Measurements from ENCODE around the gene IL1RN.

IL1RN gene

GRCh38 chr2:113157118-113157896 lies 29.9 kb downstream of the IL1RN start:
- peak in 1 of 4 experiments; percentile 57 for DNase-seq

GRCh38 chr2:113157897-113158753 lies 30.7 kb downstream of the IL1RN start:
- DNase-seq, result no peak

- DNase-seq, result no peak
Measured at GRCh38 chr2:113158884-113159553, 31.6 kb downstream of the IL1RN start.

- no peak for DNase-seq
Measured at GRCh38 chr2:113160248-113160647, 32.9 kb downstream of the IL1RN start.

GRCh38 chr2:113160962-113161361 lies 33.6 kb downstream of the IL1RN start:
- DNase-seq, result no peak

GRCh38 chr2:113162173-113162572 lies 34.8 kb downstream of the IL1RN start:
- no peak for DNase-seq

- no peak for DNase-seq
Measured at GRCh38 chr2:113162869-113163268, 35.5 kb downstream of the IL1RN start.

GRCh38 chr2:113164215-113164929 lies 37.0 kb downstream of the IL1RN start:
- DNase-seq, result no peak

GRCh38 chr2:113164930-113165585 lies 37.7 kb downstream of the IL1RN start:
- no peak for DNase-seq

- DNase-seq, result no peak
Measured at GRCh38 chr2:113166187-113166645, 38.8 kb downstream of the IL1RN start.

GRCh38 chr2:113167115-113167932 lies 39.9 kb downstream of the IL1RN start:
- DNase-seq, result peak in 1 of 4 experiments; percentile 19

GRCh38 chr2:113167962-113168340 lies 40.6 kb downstream of the IL1RN start:
- no peak for DNase-seq

- peak in 1 of 4 experiments; percentile 13 for DNase-seq
Measured at GRCh38 chr2:113169002-113169530, 41.7 kb downstream of the IL1RN start.

- no peak for DNase-seq
Measured at GRCh38 chr2:113169586-113169985, 42.2 kb downstream of the IL1RN start.

- DNase-seq, result no peak
Measured at GRCh38 chr2:113171334-113172075, 44.1 kb downstream of the IL1RN start.

GRCh38 chr2:113172721-113173541 lies 45.5 kb downstream of the IL1RN start:
- no peak for DNase-seq

GRCh38 chr2:113173542-113174375 lies 46.4 kb downstream of the IL1RN start, which contains the start of gene PSD4:
PSD4 (plus strand) TSS chr2:113173971; CDS start chr2:113182457, 8,486 bp downstream.
- DNase-seq, result peak in 3 of 4 experiments; percentile 67 to 77 (median 72)

GRCh38 chr2:113174376-113174750 lies 47.0 kb downstream of the IL1RN start:
- no peak for DNase-seq
